ENCODE measurements around the gene PANK4.
"Not testable (repeated sequence)": the region's sequence is repeated elsewhere in the genome, so short reads cannot be mapped to it uniquely, and the experiment has no call there.

PANK4 gene

GRCh38 chr1:2473198-2473597 lies 53.2 kb downstream of the PANK4 start:
- no peak for DNase-seq

- DNase-seq, result peak; percentile 45
These were observed 53.7 kb downstream of the PANK4 start for GRCh38 chr1:2472561-2473177.

- DNase-seq, result no peak
These were observed 54.3 kb downstream of the PANK4 start for GRCh38 chr1:2472109-2472508.

GRCh38 chr1:2471587-2472001 lies 54.8 kb downstream of the PANK4 start:
- DNase-seq, result peak; percentile 15

GRCh38 chr1:2471159-2471471 lies 55.3 kb downstream of the PANK4 start:
- no peak for DNase-seq

GRCh38 chr1:2470290-2471158 lies 55.9 kb downstream of the PANK4 start:
- DNase-seq, result peak; percentile 79

- peak; percentile 11 for DNase-seq
These were observed 57.1 kb downstream of the PANK4 start for GRCh38 chr1:2469103-2469940.

GRCh38 chr1:2468540-2468939 lies 57.9 kb downstream of the PANK4 start:
- no peak for DNase-seq

GRCh38 chr1:2468041-2468472 lies 58.3 kb downstream of the PANK4 start:
- no peak for DNase-seq

GRCh38 chr1:2466958-2467554 lies 59.3 kb downstream of the PANK4 start:
- DNase-seq, result peak; percentile 74

- DNase-seq, result peak; percentile 52
These were observed 60.1 kb downstream of the PANK4 start for GRCh38 chr1:2466270-2466665.

GRCh38 chr1:2465371-2466269 lies 60.8 kb downstream of the PANK4 start:
- peak; percentile 55 for DNase-seq

GRCh38 chr1:2463396-2463795 lies 63.0 kb downstream of the PANK4 start:
- peak; percentile 60 for DNase-seq

GRCh38 chr1:2462819-2463218 lies 63.6 kb downstream of the PANK4 start:
- DNase-seq, result no peak

GRCh38 chr1:2460996-2461751 lies 65.2 kb downstream of the PANK4 start:
- no peak for DNase-seq

- peak; percentile 39 for DNase-seq
These were observed 66.2 kb downstream of the PANK4 start for GRCh38 chr1:2460203-2460602.

- no peak for DNase-seq
These were observed 66.6 kb downstream of the PANK4 start for GRCh38 chr1:2459757-2460156.

- not testable (repeated sequence) for DNase-seq
These were observed 67.2 kb downstream of the PANK4 start for GRCh38 chr1:2459102-2459753.

GRCh38 chr1:2458687-2459086 lies 67.7 kb downstream of the PANK4 start:
- DNase-seq, result no peak

Data from NCI-H69 (cell line).